ENCODE measurements around the gene S100A13. TPM values are rescaled to one million over a fixed set of nuclear protein-coding genes. Genes with fewer than 3 reads are reported as not detected.
A peak's percentile ranks its signal among the peaks of the same experiment; 100 is the strongest.

Gene S100A13
- total RNA-seq, 1 experiment from 2014 or later = 350 TPM

GRCh38 chr1:153633754-153634665 is 6.7 kb upstream of the S100A13 start, which contains the start of gene CHTOP:
TSS of gene CHTOP (plus strand) at chr1:153634066. CDS start at chr1:153636589, 2,523 bp downstream.
- CTCF ChIA-PET = interaction anchor here (0.5 to 2.5 kb wide), 10 partner anchors 15 to 289 kb away, joined by 3 to 25 read pairs (median 4); partner anchors contain the start of genes GATAD2B and S100A16
- Histone ChIP-seq H4K20me1 (ENCODE audit: low read length) (peaks cover 18% of the 10 kb centered on the region; the same call in 1 of the 2 replicates), H3K4me3 (ENCODE audit: low read length) (peak within 1 kb of the TSS; percentile 83), H3K27ac (ENCODE audit: low read length) (peak within 1 kb of the TSS; percentile 97), H2AFZ (ENCODE audit: low read length) (peak within 1 kb of the TSS; percentile 66), H3K36me3 (ENCODE audit: low read depth, low read length) (peaks cover 26% of the 10 kb centered on the region), H3K9me2 (replicated peaks; ENCODE audit: low read length) (no peaks in the 10 kb centered on the region), H3F3A (ENCODE audit: low read length, unreplicated experiment) (peaks cover 4% of the 10 kb centered on the region), H3K79me2 (ENCODE audit: low read length) (peaks cover 56% of the 10 kb centered on the region), H3K9ac (ENCODE audit: low read length) (peak within 1 kb of the TSS; percentile 99), H3K4me2 (ENCODE audit: low read length) (peak within 1 kb of the TSS; percentile 94), H3K4me1 (ENCODE audit: insufficient read depth, low read length) (peaks cover 18% of the 10 kb centered on the region), H3K27me3 (ENCODE audit: low read length) (no peaks in the 10 kb centered on the region), H3K9me3 (ENCODE audit: low read length) (no peaks in the 10 kb centered on the region)
- BruUV-seq (replicated peaks) = TSS peak; percentile 91
- ATAC-seq (peak; percentile 88), DNase-seq (peak; percentile 100)
- intact Hi-C loops (cut with micrococcal nuclease) = loop anchor here (1.0 to 2.0 kb wide), 2 partner anchors 25 to 37 kb away; partner anchors contain the start of gene SNAPIN
- TF ChIP-seq, protein P1, sequence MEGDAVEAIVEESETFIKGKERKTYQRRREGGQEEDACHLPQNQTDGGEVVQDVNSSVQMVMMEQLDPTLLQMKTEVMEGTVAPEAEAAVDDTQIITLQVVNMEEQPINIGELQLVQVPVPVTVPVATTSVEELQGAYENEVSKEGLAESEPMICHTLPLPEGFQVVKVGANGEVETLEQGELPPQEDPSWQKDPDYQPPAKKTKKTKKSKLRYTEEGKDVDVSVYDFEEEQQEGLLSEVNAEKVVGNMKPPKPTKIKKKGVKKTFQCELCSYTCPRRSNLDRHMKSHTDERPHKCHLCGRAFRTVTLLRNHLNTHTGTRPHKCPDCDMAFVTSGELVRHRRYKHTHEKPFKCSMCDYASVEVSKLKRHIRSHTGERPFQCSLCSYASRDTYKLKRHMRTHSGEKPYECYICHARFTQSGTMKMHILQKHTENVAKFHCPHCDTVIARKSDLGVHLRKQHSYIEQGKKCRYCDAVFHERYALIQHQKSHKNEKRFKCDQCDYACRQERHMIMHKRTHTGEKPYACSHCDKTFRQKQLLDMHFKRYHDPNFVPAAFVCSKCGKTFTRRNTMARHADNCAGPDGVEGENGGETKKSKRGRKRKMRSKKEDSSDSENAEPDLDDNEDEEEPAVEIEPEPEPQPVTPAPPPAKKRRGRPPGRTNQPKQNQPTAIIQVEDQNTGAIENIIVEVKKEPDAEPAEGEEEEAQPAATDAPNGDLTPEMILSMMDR (conservative IDR thresholded peaks at IDR 0.05; ENCODE audit: low read depth, low read length) = no peak
- no peak for TF ChIP-seq EZH2phosphoT487 (IDR thresholded peaks at IDR 0.05; ENCODE audit: borderline replicate concordance, low read length)
- POLR2A ChIA-PET (ENCODE audit: unreplicated experiment) = interaction anchor here (0.5 to 1.7 kb wide), 23 partner anchors 9 to 122 kb away, joined by 3 to 20 read pairs (median 6); partner anchors contain the start of genes INTS3, S100A14, S100A16 and S100A6

- DNase-seq (peak; percentile 39), ATAC-seq (peak; percentile 21)
- ChIA-PET POLR2A (ENCODE audit: unreplicated experiment) (interaction anchor here (0.6 to 1.5 kb wide), 15 partner anchors 10 to 101 kb away, joined by 3 to 20 read pairs (median 7); partner anchors contain the start of genes INTS3, S100A14, S100A16 and S100A6), CTCF (interaction anchor here (0.5 to 2.5 kb wide), 7 partner anchors 19 to 289 kb away, joined by 3 to 25 read pairs (median 5); partner anchors contain the start of genes GATAD2B and S100A16)
- Histone ChIP-seq H3F3A (ENCODE audit: low read length, unreplicated experiment) (peaks cover 4% of the 10 kb centered on the region), H3K36me3 (ENCODE audit: low read depth, low read length) (peaks cover 20% of the 10 kb centered on the region), H3K79me2 (ENCODE audit: low read length) (peaks cover 49% of the 10 kb centered on the region), H3K27ac (ENCODE audit: low read length) (peak overlapping the region; percentile 97), H3K4me1 (ENCODE audit: insufficient read depth, low read length) (peaks cover 18% of the 10 kb centered on the region), H3K9ac (ENCODE audit: low read length) (peak overlapping the region; percentile 99), H3K27me3 (ENCODE audit: low read length) (no peaks in the 10 kb centered on the region), H2AFZ (ENCODE audit: low read length) (peak overlapping the region; percentile 66), H4K20me1 (ENCODE audit: low read length) (peaks cover 17% of the 10 kb centered on the region; the same call in 1 of the 2 replicates), H3K9me2 (replicated peaks; ENCODE audit: low read length) (no peaks in the 10 kb centered on the region), H3K4me3 (ENCODE audit: low read length) (peak overlapping the region; percentile 83), H3K9me3 (ENCODE audit: low read length) (no peaks in the 10 kb centered on the region), H3K4me2 (ENCODE audit: low read length) (peak overlapping the region; percentile 94)
- intact Hi-C loops (cut with micrococcal nuclease) = no loop called here
- BruUV-seq (replicated peaks) = no TSS peak
- TF ChIP-seq EZH2phosphoT487 (IDR thresholded peaks at IDR 0.05; ENCODE audit: borderline replicate concordance, low read length) (no peak), EZH2 (IDR thresholded peaks at IDR 0.05; ENCODE audit: low read length, unreplicated experiment) (no peak)
- TF ChIP-seq, protein P1 (conservative IDR thresholded peaks at IDR 0.05; ENCODE audit: low read depth, low read length) = no peak
These were observed 6.0 kb upstream of the S100A13 start for GRCh38 chr1:153633161-153633753.

Data from PC-3 (cell line).